ENCODE data around the gene LFNG.

- TF ChIP-seq CTCF (IDR thresholded peaks at IDR 0.05) (no peak), EZH2 (IDR thresholded peaks at IDR 0.05; ENCODE audit: borderline replicate concordance, insufficient read depth, low read depth, low read length, poor library complexity, severe bottlenecking) (no peak)
These were observed 21.1 kb downstream of the LFNG start for GRCh38 chr7:2540641-2541051.

Data from B cell (primary cell).